ENCODE results near the gene VTI1A.

GRCh38 chr10:112442063-112442462 is 5.0 kb upstream of the VTI1A start:
- TF ChIP-seq, protein P1, sequence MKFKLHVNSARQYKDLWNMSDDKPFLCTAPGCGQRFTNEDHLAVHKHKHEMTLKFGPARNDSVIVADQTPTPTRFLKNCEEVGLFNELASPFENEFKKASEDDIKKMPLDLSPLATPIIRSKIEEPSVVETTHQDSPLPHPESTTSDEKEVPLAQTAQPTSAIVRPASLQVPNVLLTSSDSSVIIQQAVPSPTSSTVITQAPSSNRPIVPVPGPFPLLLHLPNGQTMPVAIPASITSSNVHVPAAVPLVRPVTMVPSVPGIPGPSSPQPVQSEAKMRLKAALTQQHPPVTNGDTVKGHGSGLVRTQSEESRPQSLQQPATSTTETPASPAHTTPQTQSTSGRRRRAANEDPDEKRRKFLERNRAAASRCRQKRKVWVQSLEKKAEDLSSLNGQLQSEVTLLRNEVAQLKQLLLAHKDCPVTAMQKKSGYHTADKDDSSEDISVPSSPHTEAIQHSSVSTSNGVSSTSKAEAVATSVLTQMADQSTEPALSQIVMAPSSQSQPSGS (IDR thresholded peaks at IDR 0.05; ENCODE audit: low read length), result no peak
- TF ChIP-seq RFX5 (IDR thresholded peaks at IDR 0.05; ENCODE audit: borderline replicate concordance, low read depth, low read length), result no peak
- no peak for TF ChIP-seq POLR2A (IDR thresholded peaks at IDR 0.05; ENCODE audit: control extremely low read depth in 1 of 2, low read depth in 2 of 2, low read length in 2 of 2)
- TF ChIP-seq, protein P2, sequence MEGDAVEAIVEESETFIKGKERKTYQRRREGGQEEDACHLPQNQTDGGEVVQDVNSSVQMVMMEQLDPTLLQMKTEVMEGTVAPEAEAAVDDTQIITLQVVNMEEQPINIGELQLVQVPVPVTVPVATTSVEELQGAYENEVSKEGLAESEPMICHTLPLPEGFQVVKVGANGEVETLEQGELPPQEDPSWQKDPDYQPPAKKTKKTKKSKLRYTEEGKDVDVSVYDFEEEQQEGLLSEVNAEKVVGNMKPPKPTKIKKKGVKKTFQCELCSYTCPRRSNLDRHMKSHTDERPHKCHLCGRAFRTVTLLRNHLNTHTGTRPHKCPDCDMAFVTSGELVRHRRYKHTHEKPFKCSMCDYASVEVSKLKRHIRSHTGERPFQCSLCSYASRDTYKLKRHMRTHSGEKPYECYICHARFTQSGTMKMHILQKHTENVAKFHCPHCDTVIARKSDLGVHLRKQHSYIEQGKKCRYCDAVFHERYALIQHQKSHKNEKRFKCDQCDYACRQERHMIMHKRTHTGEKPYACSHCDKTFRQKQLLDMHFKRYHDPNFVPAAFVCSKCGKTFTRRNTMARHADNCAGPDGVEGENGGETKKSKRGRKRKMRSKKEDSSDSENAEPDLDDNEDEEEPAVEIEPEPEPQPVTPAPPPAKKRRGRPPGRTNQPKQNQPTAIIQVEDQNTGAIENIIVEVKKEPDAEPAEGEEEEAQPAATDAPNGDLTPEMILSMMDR (IDR thresholded peaks at IDR 0.05; ENCODE audit: control extremely low read depth in 1 of 3, insufficient read depth in 1 of 3, low read depth in 1 of 3, low read length in 3 of 3), result no peak
- no peak for TF ChIP-seq POLR2AphosphoS5 (IDR thresholded peaks at IDR 0.05; ENCODE audit: low read depth, low read length)
- TF ChIP-seq TAF1 (IDR thresholded peaks at IDR 0.05; ENCODE audit: low read depth, low read length), result no peak
- TF ChIP-seq, protein P3, sequence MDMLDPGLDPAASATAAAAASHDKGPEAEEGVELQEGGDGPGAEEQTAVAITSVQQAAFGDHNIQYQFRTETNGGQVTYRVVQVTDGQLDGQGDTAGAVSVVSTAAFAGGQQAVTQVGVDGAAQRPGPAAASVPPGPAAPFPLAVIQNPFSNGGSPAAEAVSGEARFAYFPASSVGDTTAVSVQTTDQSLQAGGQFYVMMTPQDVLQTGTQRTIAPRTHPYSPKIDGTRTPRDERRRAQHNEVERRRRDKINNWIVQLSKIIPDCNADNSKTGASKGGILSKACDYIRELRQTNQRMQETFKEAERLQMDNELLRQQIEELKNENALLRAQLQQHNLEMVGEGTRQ (IDR thresholded peaks at IDR 0.05; ENCODE audit: low read length), result no peak
- TF ChIP-seq RAD21 (IDR thresholded peaks at IDR 0.05 in 1 of 2, conservative IDR thresholded peaks at IDR 0.05 in 1 of 2; ENCODE audit: low read depth in 2 of 2, low read length in 2 of 2), result no peak
- TF ChIP-seq, protein P4, sequence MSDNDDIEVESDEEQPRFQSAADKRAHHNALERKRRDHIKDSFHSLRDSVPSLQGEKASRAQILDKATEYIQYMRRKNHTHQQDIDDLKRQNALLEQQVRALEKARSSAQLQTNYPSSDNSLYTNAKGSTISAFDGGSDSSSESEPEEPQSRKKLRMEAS (IDR thresholded peaks at IDR 0.05), result no peak
- no peak for TF ChIP-seq MAFK (IDR thresholded peaks at IDR 0.05; ENCODE audit: low read depth, low read length)
